ENCODE results near the gene ABLIM1.

The ABLIM1 gene

GRCh38 chr10:114437473-114438292 is 220.4 kb downstream of the ABLIM1 start:
- DNase-seq: peak; percentile 4

GRCh38 chr10:114436941-114437340 is 221.1 kb downstream of the ABLIM1 start:
- no peak for DNase-seq

- no peak for DNase-seq
These were observed 225.4 kb downstream of the ABLIM1 start for GRCh38 chr10:114432566-114433093.

GRCh38 chr10:114431414-114432135 is 226.5 kb downstream of the ABLIM1 start:
- no peak for DNase-seq

GRCh38 chr10:114430688-114431413 is 227.2 kb downstream of the ABLIM1 start:
- DNase-seq: no peak

- DNase-seq: no peak
These were observed 228.3 kb downstream of the ABLIM1 start for GRCh38 chr10:114429581-114430335.

GRCh38 chr10:114427124-114427852 is 230.8 kb downstream of the ABLIM1 start:
- no peak for DNase-seq

GRCh38 chr10:114426476-114426875 is 231.6 kb downstream of the ABLIM1 start:
- no peak for DNase-seq

- no peak for DNase-seq
These were observed 237.1 kb downstream of the ABLIM1 start for GRCh38 chr10:114420811-114421485.

- no peak for DNase-seq
These were observed 240.0 kb downstream of the ABLIM1 start for GRCh38 chr10:114418109-114418508.

GRCh38 chr10:114412907-114413797 is 244.9 kb downstream of the ABLIM1 start:
- DNase-seq: no peak

- DNase-seq: no peak
These were observed 249.1 kb downstream of the ABLIM1 start for GRCh38 chr10:114408968-114409444.

GRCh38 chr10:114408112-114408967 is 249.7 kb downstream of the ABLIM1 start:
- DNase-seq: no peak

- DNase-seq: no peak
These were observed 251.6 kb downstream of the ABLIM1 start for GRCh38 chr10:114406455-114406854.

GRCh38 chr10:114405011-114405350 is 253.1 kb downstream of the ABLIM1 start:
- no peak for DNase-seq

GRCh38 chr10:114404171-114405010 is 253.7 kb downstream of the ABLIM1 start, which contains the start of gene AFAP1L2:
Gene AFAP1L2 (minus strand): TSS chr10:114404502. CDS start chr10:114404455, 47 bp downstream.
- no peak for DNase-seq

- DNase-seq: no peak
These were observed 254.4 kb downstream of the ABLIM1 start for GRCh38 chr10:114403541-114404161.

All from NCI-H82 (cell line).